ENCODE measurements around the gene NRG2. TPM values are rescaled to one million over a fixed set of nuclear protein-coding genes. Genes with fewer than 3 reads are reported as not detected.
A peak's percentile ranks its signal among the peaks of the same experiment; 100 is the strongest.

NRG2 gene
- total RNA-seq, 1 experiment from 2014 or later = 0.91 TPM

GRCh38 chr5:139862803-139863202, 180.3 kb downstream of the NRG2 start:
- ATAC-seq = peak; percentile 59; the same call in 1 of the 2 replicates
- H3K4me3 ChIP-seq (replicated peaks in 1 of 2; ENCODE audit: low read depth in 1 of 2, low read length in 2 of 2) = no peak overlapping the region
- H3K4me2 ChIP-seq (ENCODE audit: low read length) = no peak overlapping the region
- H2AFZ ChIP-seq (ENCODE audit: low read depth, low read length, poor library complexity, severe bottlenecking) = no peak overlapping the region
- H3K36me3 ChIP-seq (ENCODE audit: control insufficient read depth in 1 of 2, insufficient read depth in 2 of 2, low read length in 2 of 2) = no peaks in the 10 kb centered on the region
- no peaks in the 10 kb centered on the region for H3K9me3 ChIP-seq (ENCODE audit: control insufficient read depth in 1 of 2, insufficient read depth in 1 of 2, low read depth in 1 of 2, low read length in 2 of 2)
- BruUV-seq (replicated peaks) = no TSS peak
- POLR2A ChIA-PET = no interaction called here
- CTCF ChIA-PET = interaction anchor here (0.9 to 2.4 kb wide), 3 partner anchors 75 to 106 kb away, joined by 3 to 18 read pairs (median 6); no protein-coding TSS in a partner anchor
- H3K27me3 ChIP-seq (ENCODE audit: insufficient read depth, low read length) = no peaks in the 10 kb centered on the region
- H3K79me2 ChIP-seq (ENCODE audit: insufficient read depth, low read length) = no peaks in the 10 kb centered on the region
- H3K9me2 ChIP-seq (ENCODE audit: insufficient read depth) = no peaks in the 10 kb centered on the region
- no peak overlapping the region for H3K9ac ChIP-seq (ENCODE audit: low read length)
- TF ChIP-seq SIN3A (IDR thresholded peaks at IDR 0.05; ENCODE audit: low read depth) = no peak
- no peak for TF ChIP-seq FOSL1 (IDR thresholded peaks at IDR 0.05; ENCODE audit: low read depth)
- TF ChIP-seq CTCF (IDR thresholded peaks at IDR 0.05 in 2 of 3, conservative IDR thresholded peaks at IDR 0.05 in 1 of 3; ENCODE audit: borderline replicate concordance in 1 of 3, insufficient read depth in 1 of 3, low read depth in 2 of 3, low read length in 2 of 3) = peak in 2 of 3 experiments; percentile 43 to 52; a peak in 4 of 6 replicates
- no peak for TF ChIP-seq REST (IDR thresholded peaks at IDR 0.05; ENCODE audit: low read depth)
- TF ChIP-seq EZH2phosphoT487 (IDR thresholded peaks at IDR 0.05; ENCODE audit: borderline replicate concordance) = no peak
- RAD21 ChIA-PET (ENCODE audit: low non-redundant PET in 1 of 2, low total read pairs in 2 of 2, uncharacterized antibody in 2 of 2, unreplicated experiment in 2 of 2) = interaction anchor here in 1 of 2 experiments (1.3 kb wide), 1 partner anchor 76 kb away, joined by 5 read pairs; no protein-coding TSS in a partner anchor
- H3K4me1 ChIP-seq (ENCODE audit: control insufficient read depth in 1 of 2, insufficient read depth in 2 of 2, low read length in 2 of 2) = no peaks in the 10 kb centered on the region; a peak in 1 of 4 replicates
- no peak overlapping the region for H3K27ac ChIP-seq (ENCODE audit: low read depth, low read length)
- H4K20me1 ChIP-seq (ENCODE audit: insufficient read depth) = no peaks in the 10 kb centered on the region
- intact Hi-C loops (cut with micrococcal nuclease) = loop anchor here (5.0 kb wide), 1 partner anchor 104 kb away; no protein-coding TSS in a partner anchor
- no peak for DNase-seq (ENCODE audit: low read depth, low spot score)
